SIG-M5 treated with dmso at 0.1 percent for 504 hours (cell line): ENCODE measurements around the gene ERICH6B.
A peak's percentile ranks its signal among the peaks of the same experiment; 100 is the strongest.

Source experiments
- DNase-seq: peaks from one replicate; lab custom pipeline; 2025; ENCODE audit not compliant: unreplicated experiment; lab: John Stamatoyannopoulos, UW

Gene ERICH6B

GRCh38 chr13:45508776-45509175, 106.8 kb downstream of the ERICH6B start:
- no peak for DNase-seq

GRCh38 chr13:45506811-45507210, 108.7 kb downstream of the ERICH6B start:
- DNase-seq = no peak

DNA sequence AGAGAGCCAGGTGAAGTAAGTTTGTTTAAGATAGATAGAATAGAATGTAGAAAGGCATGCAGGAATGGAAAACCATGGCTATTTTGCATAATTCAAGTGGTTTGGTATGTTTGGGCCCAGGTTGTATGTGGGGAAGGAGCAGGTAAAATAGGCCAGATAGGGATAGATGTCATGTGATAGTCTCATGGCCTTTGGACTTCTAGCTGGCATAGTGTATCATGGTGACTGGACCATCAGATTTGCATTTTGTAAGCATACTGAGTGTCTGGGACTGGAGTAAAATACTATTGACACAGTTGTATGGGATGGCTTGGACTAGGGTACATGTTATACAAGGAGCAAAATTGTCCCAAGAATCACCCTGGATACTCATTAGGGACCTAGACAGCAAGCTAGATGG, 111.9 kb downstream of the ERICH6B start:
- DNase-seq = no peak

DNA sequence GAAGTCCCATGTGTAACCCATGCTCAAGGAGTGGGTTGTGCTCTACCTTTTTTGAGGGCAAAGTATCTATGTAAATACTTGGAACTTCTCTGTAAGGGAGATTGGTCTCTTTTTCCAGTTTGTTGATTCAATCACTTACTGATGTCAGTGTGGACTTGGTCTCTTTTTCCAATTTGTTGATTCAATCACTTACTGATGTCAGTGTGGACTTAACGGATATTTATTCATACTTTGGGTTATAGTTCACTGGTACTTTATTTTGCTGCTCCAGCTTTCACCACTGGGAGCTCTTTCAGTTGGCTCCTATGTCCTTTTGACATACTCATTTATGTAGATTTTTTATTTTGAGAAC, 114.4 kb downstream of the ERICH6B start:
- DNase-seq = no peak

DNA sequence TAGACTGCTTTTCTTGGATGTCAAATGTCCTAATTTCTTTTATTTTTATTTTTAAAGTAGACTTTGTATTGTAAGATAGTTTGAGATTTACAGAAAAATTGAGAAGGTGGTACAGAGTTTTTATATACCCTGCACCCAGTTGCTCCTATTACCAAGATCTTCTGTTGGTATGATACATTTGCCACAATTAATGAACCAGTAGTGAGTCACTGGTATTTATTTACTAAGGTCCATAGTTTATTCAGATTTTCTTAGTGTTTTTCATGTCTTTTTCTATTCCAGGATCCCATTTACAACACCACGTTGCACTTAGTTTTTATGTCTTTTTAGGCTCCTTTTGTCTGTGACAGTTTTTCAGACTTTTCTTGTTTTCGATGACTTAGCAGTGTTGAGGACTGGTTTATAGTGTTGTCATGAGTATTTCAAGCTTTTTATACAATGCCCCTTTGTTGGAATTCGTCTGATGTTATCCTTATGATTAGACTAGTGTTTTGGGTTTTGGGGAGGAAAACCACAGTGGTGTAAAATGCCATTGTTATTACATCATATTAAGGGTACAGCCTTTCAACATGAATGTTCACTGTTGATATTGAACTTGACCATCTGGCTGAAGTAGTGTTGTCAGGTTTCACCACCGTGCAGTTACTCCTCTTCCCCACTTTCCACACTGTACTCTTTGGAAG, 114.9 kb downstream of the ERICH6B start:
- DNase-seq = peak; percentile 23

GRCh38 chr13:45496942-45497341, 118.6 kb downstream of the ERICH6B start:
- DNase-seq = no peak

GRCh38 chr13:45492538-45492937, 123.0 kb downstream of the ERICH6B start:
- DNase-seq = no peak
